ENCODE data around the gene C1S. TPM values are rescaled to one million over a fixed set of nuclear protein-coding genes. Genes with fewer than 3 reads are reported as not detected.

Gene C1S
- polyA plus RNA-seq, 1 experiment: 458 TPM

DNA sequence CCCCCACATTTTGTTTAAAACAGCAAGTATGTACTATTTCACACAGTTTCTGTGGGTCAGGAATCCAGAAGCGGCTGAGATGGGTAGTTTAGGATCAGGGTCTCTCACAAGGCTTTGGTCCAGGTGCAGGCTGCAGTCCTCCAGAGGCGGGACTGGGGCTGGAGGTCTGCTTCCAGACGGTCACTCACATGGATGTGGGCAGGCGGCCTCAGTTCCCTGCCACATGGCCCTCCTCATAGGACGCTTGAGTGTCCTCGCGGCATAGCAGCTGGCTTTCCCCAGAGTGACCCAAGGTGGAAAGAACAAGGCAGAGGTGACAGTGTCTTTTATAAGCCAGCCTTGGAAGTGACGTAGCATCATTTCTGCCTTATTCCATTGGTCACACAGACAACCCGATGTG is 56.4 kb downstream of the C1S start:
- Histone ChIP-seq H3K4me3 (ENCODE audit: low read depth, low read length) (no peak overlapping the region), H3K27ac (ENCODE audit: low read depth, low read length) (no peak overlapping the region), H3K27me3 (ENCODE audit: control insufficient read depth, insufficient read depth, low read length) (no peaks in the 10 kb centered on the region), H3K9me3 (ENCODE audit: control insufficient read depth, insufficient read depth, low read length) (no peaks in the 10 kb centered on the region)
- ChIA-PET POLR2A (no interaction called here), CTCF (no interaction called here)
- TF ChIP-seq, protein P1, sequence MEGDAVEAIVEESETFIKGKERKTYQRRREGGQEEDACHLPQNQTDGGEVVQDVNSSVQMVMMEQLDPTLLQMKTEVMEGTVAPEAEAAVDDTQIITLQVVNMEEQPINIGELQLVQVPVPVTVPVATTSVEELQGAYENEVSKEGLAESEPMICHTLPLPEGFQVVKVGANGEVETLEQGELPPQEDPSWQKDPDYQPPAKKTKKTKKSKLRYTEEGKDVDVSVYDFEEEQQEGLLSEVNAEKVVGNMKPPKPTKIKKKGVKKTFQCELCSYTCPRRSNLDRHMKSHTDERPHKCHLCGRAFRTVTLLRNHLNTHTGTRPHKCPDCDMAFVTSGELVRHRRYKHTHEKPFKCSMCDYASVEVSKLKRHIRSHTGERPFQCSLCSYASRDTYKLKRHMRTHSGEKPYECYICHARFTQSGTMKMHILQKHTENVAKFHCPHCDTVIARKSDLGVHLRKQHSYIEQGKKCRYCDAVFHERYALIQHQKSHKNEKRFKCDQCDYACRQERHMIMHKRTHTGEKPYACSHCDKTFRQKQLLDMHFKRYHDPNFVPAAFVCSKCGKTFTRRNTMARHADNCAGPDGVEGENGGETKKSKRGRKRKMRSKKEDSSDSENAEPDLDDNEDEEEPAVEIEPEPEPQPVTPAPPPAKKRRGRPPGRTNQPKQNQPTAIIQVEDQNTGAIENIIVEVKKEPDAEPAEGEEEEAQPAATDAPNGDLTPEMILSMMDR (IDR thresholded peaks at IDR 0.05; ENCODE audit: low read depth, low read length): no peak
- DNase-seq (ENCODE audit: low read depth, low spot score): no peak

DNA sequence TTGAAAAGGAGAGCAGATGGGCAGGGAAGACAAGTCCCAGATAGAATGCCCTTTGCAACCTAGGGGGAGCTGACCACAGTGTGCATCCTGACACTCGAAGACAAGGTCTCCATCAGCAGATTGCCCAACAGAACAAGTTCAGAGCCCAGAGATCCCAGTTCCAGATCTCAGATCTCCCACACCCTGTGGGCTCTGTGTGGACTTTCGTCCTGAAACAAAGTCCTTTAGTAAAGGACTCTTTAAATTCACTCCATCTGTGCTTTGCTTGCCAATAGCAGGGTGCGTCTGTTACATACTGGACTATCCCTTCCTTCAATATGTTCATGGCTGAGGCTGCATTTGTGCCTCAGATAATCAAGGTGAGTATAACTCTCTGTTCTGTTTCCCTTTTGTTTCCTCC is 57.2 kb downstream of the C1S start:
- H3K27ac ChIP-seq (ENCODE audit: low read depth, low read length): no peak overlapping the region
- no peak overlapping the region for H3K4me3 ChIP-seq (ENCODE audit: low read depth, low read length)
- TF ChIP-seq, protein P1 (IDR thresholded peaks at IDR 0.05; ENCODE audit: low read depth, low read length): no peak
- CTCF ChIA-PET: no interaction called here
- no peaks in the 10 kb centered on the region for H3K27me3 ChIP-seq (ENCODE audit: control insufficient read depth, insufficient read depth, low read length)
- no peak for DNase-seq (ENCODE audit: low read depth, low spot score)
- H3K9me3 ChIP-seq (ENCODE audit: control insufficient read depth, insufficient read depth, low read length): no peaks in the 10 kb centered on the region
- POLR2A ChIA-PET: no interaction called here

DNA sequence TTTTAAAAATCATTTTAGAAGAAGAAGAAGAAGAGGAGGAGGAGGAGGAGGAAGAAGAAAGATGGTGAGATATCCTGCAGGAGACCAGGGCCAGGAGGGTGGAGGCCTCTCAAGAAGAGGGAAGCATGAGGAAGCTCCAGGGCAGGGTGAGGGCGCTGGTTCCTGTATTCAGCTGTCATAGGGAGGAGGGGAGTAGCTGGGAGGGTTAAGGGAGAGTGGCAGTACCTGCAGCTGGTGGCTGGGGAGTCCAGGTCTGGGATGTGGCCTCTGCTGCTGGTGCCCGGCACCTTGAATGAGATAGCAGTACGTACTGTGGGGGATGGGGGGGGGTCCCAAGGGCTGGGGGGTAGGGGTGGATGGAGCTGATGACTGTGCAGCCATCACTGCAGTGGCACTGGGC is 58.4 kb downstream of the C1S start:
- no peaks in the 10 kb centered on the region for H3K27me3 ChIP-seq (ENCODE audit: control insufficient read depth, insufficient read depth, low read length)
- ChIA-PET POLR2A (no interaction called here), CTCF (interaction anchor here (1.5 kb wide), 1 partner anchor 9 kb away, joined by 6 read pairs; no protein-coding TSS in a partner anchor)
- DNase-seq (ENCODE audit: low read depth, low spot score): no peak
- H3K9me3 ChIP-seq (ENCODE audit: control insufficient read depth, insufficient read depth, low read length): no peaks in the 10 kb centered on the region
- no peak overlapping the region for H3K4me3 ChIP-seq (ENCODE audit: low read depth, low read length)
- TF ChIP-seq, protein P1 (IDR thresholded peaks at IDR 0.05; ENCODE audit: low read depth, low read length): no peak
- no peak overlapping the region for H3K27ac ChIP-seq (ENCODE audit: low read depth, low read length)

DNA sequence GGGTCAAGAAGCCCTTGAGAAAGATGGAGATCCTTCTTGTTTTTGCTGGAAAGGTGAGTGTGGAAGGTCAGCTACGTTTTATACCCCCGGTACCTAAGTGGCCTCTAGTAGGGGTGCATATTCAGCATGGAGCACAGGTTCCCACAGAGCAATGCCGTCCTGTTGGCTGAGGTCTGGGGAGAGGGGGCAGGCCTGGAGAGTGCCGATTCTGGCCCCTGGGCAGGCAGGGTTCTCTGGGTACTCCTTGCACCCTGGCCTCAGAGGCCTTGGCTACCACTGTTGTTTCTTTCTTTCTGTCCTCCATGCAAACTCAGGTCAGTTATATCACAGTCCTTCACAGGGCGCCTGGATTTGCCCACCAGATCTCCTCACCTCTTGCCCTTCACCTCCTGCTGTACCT is 59.6 kb downstream of the C1S start:
- CTCF ChIA-PET: interaction anchor here (0.6 kb wide), 1 partner anchor 43 kb away, joined by 3 read pairs; no protein-coding TSS in a partner anchor
- Histone ChIP-seq H3K4me3 (ENCODE audit: low read depth, low read length) (no peak overlapping the region), H3K27ac (ENCODE audit: low read depth, low read length) (no peak overlapping the region), H3K9me3 (ENCODE audit: control insufficient read depth, insufficient read depth, low read length) (no peaks in the 10 kb centered on the region), H3K27me3 (ENCODE audit: control insufficient read depth, insufficient read depth, low read length) (no peaks in the 10 kb centered on the region)
- TF ChIP-seq, protein P1 (IDR thresholded peaks at IDR 0.05; ENCODE audit: low read depth, low read length): no peak
- POLR2A ChIA-PET: no interaction called here
- no peak for DNase-seq (ENCODE audit: low read depth, low spot score)

Small RNAs within 50 kb of the gene (small RNA-seq; reads per million reads assigned to genes)
- gene AC006512.1 (ENCODE audit: insufficient read length, low read depth) (not detected), gene RNU6-485P (ENCODE audit: insufficient read length, low read depth) (not detected)

Other genes with a start within 250 kb of the C1S start
- gene GPR162, start 238.9 kb upstream of the C1S start, polyA plus RNA-seq (2011; rRNA removed): 5.2 and 7.6 TPM in 2 replicates
- gene P3H3, start 232.3 kb upstream of the C1S start, polyA plus RNA-seq (2011; rRNA removed): 45.5 and 65.3 TPM in 2 replicates
- 3.4 and 3.6 TPM in 2 replicates for gene GNB3, start 219.8 kb upstream of the C1S start, polyA plus RNA-seq (2011; rRNA removed)
- gene CDCA3, start 209.4 kb upstream of the C1S start, polyA plus RNA-seq (2011; rRNA removed): 11.6 and 12.5 TPM in 2 replicates
- 47.1 and 54.8 TPM in 2 replicates for gene USP5, start 208.6 kb upstream of the C1S start, polyA plus RNA-seq (2011; rRNA removed)
- 1,246 and 1,347 TPM in 2 replicates for gene TPI1, start 193.2 kb upstream of the C1S start, polyA plus RNA-seq (2011; rRNA removed)
- 2.6 and 3.7 TPM in 2 replicates for gene SPSB2, start 187.4 kb upstream of the C1S start, polyA plus RNA-seq (2011; rRNA removed)
- gene LRRC23, start 155.9 kb upstream of the C1S start, polyA plus RNA-seq (2011; rRNA removed): 10.4 and 10.6 TPM in 2 replicates
- gene ENO2, start 146.1 kb upstream of the C1S start, polyA plus RNA-seq (2011; rRNA removed): 25.4 and 27.5 TPM in 2 replicates
- gene ATN1, start 132.8 kb upstream of the C1S start, polyA plus RNA-seq (2011; rRNA removed): 11.2 and 21.4 TPM in 2 replicates
- not detected in 2 replicates for gene RNU7-1, start 116.9 kb upstream of the C1S start, polyA plus RNA-seq (2011; rRNA removed)
- gene C12orf57, start 116.7 kb upstream of the C1S start, polyA plus RNA-seq (2011; rRNA removed): 359 and 425 TPM in 2 replicates
- gene PTPN6, start 109.4 kb upstream of the C1S start, polyA plus RNA-seq (2011; rRNA removed): 0.07 and 0.10 TPM in 2 replicates
- gene PHB2, start 90.1 kb upstream of the C1S start, polyA plus RNA-seq (2011; rRNA removed): 242 and 255 TPM in 2 replicates
- gene EMG1, start 89.8 kb upstream of the C1S start, polyA plus RNA-seq (2011; rRNA removed): 46.1 and 47.8 TPM in 2 replicates
- 36.0 and 37.6 TPM in 2 replicates for gene LPCAT3, start 42.2 kb upstream of the C1S start, polyA plus RNA-seq (2011; rRNA removed)
- 617 and 795 TPM in 2 replicates for gene C1R, start 31.7 kb downstream of the C1S start, polyA plus RNA-seq (2011; rRNA removed)
- 45.3 and 58.7 TPM in 2 replicates for gene C1RL, start 48.5 kb downstream of the C1S start, polyA plus RNA-seq (2011; rRNA removed)
- 0.25 and 0.36 TPM in 2 replicates for gene RBP5, start 68.2 kb downstream of the C1S start, polyA plus RNA-seq (2011; rRNA removed)
- gene CLSTN3, start 69.7 kb downstream of the C1S start, polyA plus RNA-seq (2011; rRNA removed): 22.3 and 25.3 TPM in 2 replicates
- 13.8 and 15.5 TPM in 2 replicates for gene PEX5, start 129.0 kb downstream of the C1S start, polyA plus RNA-seq (2011; rRNA removed)
- gene ACSM4, start 243.4 kb downstream of the C1S start, polyA plus RNA-seq (2011; rRNA removed): not detected in 2 replicates